Measurements from ENCODE around the gene SCPEP1.

Gene SCPEP1

GRCh38 chr17:56966338-56966737 lies 11.6 kb upstream of the SCPEP1 start:
- TF ChIP-seq CTCF (IDR thresholded peaks at IDR 0.05) = no peak
- Histone ChIP-seq H3K4me3 (no peak overlapping the region), H3K27ac (no peak overlapping the region)
- DNase-seq (ENCODE audit: low spot score) = no peak

- no peak for DNase-seq (ENCODE audit: low spot score)
- H3K4me3 ChIP-seq = no peak overlapping the region
- TF ChIP-seq CTCF (IDR thresholded peaks at IDR 0.05) = no peak
- H3K27ac ChIP-seq = no peak overlapping the region
These were observed 7.0 kb upstream of the SCPEP1 start for GRCh38 chr17:56970974-56971373.

GRCh38 chr17:56972111-56972730 lies 5.7 kb upstream of the SCPEP1 start:
- no peak for TF ChIP-seq CTCF (IDR thresholded peaks at IDR 0.05)
- DNase-seq (ENCODE audit: low spot score) = no peak
- Histone ChIP-seq H3K4me3 (no peak overlapping the region), H3K27ac (no peak overlapping the region)

GRCh38 chr17:56973520-56973919 lies 4.4 kb upstream of the SCPEP1 start:
- no peak for DNase-seq (ENCODE audit: low spot score)
- TF ChIP-seq CTCF (IDR thresholded peaks at IDR 0.05) = no peak
- no peak overlapping the region for H3K27ac ChIP-seq
- H3K4me3 ChIP-seq = no peak overlapping the region

- TF ChIP-seq CTCF (IDR thresholded peaks at IDR 0.05) = no peak
- no peak overlapping the region for H3K4me3 ChIP-seq
- H3K27ac ChIP-seq = no peak overlapping the region
- DNase-seq (ENCODE audit: low spot score) = no peak
These were observed 3.9 kb upstream of the SCPEP1 start for GRCh38 chr17:56974055-56974454.

- TF ChIP-seq CTCF (IDR thresholded peaks at IDR 0.05) = no peak
- Histone ChIP-seq H3K4me3 (no peak overlapping the region), H3K27ac (no peak overlapping the region)
- DNase-seq (ENCODE audit: low spot score) = no peak
These were observed 2.3 kb upstream of the SCPEP1 start for GRCh38 chr17:56975656-56976055.

- peak overlapping the region; percentile 81 for H3K4me3 ChIP-seq
- no peak for TF ChIP-seq CTCF (IDR thresholded peaks at IDR 0.05)
- no peak for DNase-seq (ENCODE audit: low spot score)
- peak overlapping the region in 1 of 2 donors; percentile 70 for H3K27ac ChIP-seq
These were observed 856 bp upstream of the SCPEP1 start for GRCh38 chr17:56976941-56977608.

All from coronary artery (tissue), 2 donors.